Panc1 (cell line): ENCODE data around the gene ZBTB9. TPM values are rescaled to one million over a fixed set of nuclear protein-coding genes. Genes with fewer than 3 reads are reported as not detected.

Experiments
- microRNA-seq: library from miRNA; unstranded; fragments of <30 nt; microRNA quantifications from one replicate; pipeline ENCODE4 v1.1.0, GENCODE V29; 2020; ENCODE audit not compliant: unreplicated experiment
- total RNA-seq: library from RNA; stranded (reverse); gene quantifications from one replicate; pipeline ENCODE4 v1.2.1, GENCODE V29; 2021; ENCODE audit not compliant: unreplicated experiment

Gene ZBTB9
- total RNA-seq, 1 experiment from 2014 or later = 17.6 TPM

Small RNAs within 50 kb of the gene (microRNA-seq; reads per million reads assigned to microRNA genes)
- gene MIR5004 = not detected

Other genes starting within 250 kb of the ZBTB9 start
- 7.4 TPM for gene HSD17B8, start 249.9 kb upstream of the ZBTB9 start, total RNA-seq
- 33.7 TPM for gene RING1, start 246.1 kb upstream of the ZBTB9 start, total RNA-seq
- gene VPS52, start 182.7 kb upstream of the ZBTB9 start, total RNA-seq = 77.7 TPM
- gene RPS18, start 182.5 kb upstream of the ZBTB9 start, total RNA-seq = 1,987 TPM
- 6.0 TPM for gene B3GALT4, start 177.5 kb upstream of the ZBTB9 start, total RNA-seq
- 80.6 TPM for gene WDR46, start 165.3 kb upstream of the ZBTB9 start, total RNA-seq
- 101 TPM for gene PFDN6, start 165.0 kb upstream of the ZBTB9 start, total RNA-seq
- 84.4 TPM for gene RGL2, start 155.6 kb upstream of the ZBTB9 start, total RNA-seq
- 246 TPM for gene TAPBP, start 140.5 kb upstream of the ZBTB9 start, total RNA-seq
- 16.0 TPM for gene ZBTB22, start 136.8 kb upstream of the ZBTB9 start, total RNA-seq
- 77.6 TPM for gene DAXX, start 131.6 kb upstream of the ZBTB9 start, total RNA-seq
- 81.8 TPM for gene KIFC1, start 62.8 kb upstream of the ZBTB9 start, total RNA-seq
- 51.6 TPM for gene PHF1, start 43.6 kb upstream of the ZBTB9 start, total RNA-seq
- gene CUTA, start 36.5 kb upstream of the ZBTB9 start, total RNA-seq = 338 TPM
- gene SYNGAP1, start 34.5 kb upstream of the ZBTB9 start, total RNA-seq = 29.0 TPM
- gene BAK1, start 125.7 kb downstream of the ZBTB9 start, total RNA-seq = 31.5 TPM
- 65.8 TPM for gene ITPR3, start 166.7 kb downstream of the ZBTB9 start, total RNA-seq